ENCODE results near the gene PIGV.
"Not testable (repeated sequence)": the region's sequence is repeated elsewhere in the genome, so short reads cannot be mapped to it uniquely, and the experiment has no call there.

The PIGV gene

GRCh38 chr1:26844424-26845196 lies 56.9 kb downstream of the PIGV start:
- H3K27ac ChIP-seq, result no peak overlapping the region
- TF ChIP-seq CTCF (IDR thresholded peaks at IDR 0.05) (no peak), ZFX (IDR thresholded peaks at IDR 0.05; ENCODE audit: borderline replicate concordance) (no peak)

- H3K27ac ChIP-seq, result not testable (repeated sequence)
Measured at GRCh38 chr1:26847826-26848225, 60.1 kb downstream of the PIGV start.
